GM19023 (cell line): ENCODE results near the gene CLDN11.

Source experiments
- ATAC-seq: cut with Tn5 transposase; IDR thresholded peaks from one replicate; pipeline ENCODE4 v1.9.1; 2021; ENCODE audit warnings: mild to moderate bottlenecking, moderate library complexity; ENCODE audit not compliant: unreplicated experiment

CLDN11 gene

DNA sequence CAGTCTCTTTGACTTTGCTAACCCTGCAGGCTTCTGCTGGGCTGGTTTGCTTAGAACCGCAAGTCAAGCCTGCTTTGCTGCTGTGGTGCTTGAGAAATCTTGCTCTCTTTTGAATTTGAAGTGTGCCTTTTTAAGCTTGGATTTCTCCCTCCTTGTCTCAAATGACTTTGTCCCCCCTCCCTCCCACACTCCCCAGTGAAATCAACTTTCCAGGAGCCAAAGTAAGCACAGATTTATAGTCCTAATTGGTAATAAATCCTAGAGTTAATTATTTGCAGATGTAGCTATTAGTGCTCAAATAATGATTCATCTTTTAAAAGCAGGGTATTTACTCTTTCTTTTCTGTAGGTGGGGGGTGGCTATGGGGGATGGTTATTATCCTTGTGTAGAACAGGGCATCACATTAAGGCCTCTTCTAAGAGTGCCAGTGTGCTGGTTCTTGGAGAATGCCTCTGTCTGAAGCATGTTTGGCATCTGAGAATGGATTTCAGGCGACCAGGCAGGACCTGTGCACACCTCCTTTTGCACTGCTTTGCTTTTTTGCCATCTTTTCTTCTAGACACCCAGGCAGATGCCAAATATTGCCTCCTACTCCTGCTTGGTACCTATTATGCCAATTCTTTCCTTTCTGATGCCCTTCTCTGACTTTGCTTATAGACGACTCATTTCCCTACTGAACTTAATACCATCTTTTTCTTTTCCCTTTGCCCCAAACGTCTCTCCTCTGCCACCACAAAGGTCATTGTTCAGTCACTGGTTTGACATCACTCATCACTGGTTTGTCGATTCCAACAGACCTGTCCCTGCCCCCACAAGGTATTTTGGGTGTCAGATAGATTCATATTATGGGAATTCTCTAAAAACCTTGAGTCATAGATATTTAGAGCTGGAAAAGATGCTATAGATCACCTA is 50.7 kb downstream of the CLDN11 start:
- no peak for ATAC-seq

DNA sequence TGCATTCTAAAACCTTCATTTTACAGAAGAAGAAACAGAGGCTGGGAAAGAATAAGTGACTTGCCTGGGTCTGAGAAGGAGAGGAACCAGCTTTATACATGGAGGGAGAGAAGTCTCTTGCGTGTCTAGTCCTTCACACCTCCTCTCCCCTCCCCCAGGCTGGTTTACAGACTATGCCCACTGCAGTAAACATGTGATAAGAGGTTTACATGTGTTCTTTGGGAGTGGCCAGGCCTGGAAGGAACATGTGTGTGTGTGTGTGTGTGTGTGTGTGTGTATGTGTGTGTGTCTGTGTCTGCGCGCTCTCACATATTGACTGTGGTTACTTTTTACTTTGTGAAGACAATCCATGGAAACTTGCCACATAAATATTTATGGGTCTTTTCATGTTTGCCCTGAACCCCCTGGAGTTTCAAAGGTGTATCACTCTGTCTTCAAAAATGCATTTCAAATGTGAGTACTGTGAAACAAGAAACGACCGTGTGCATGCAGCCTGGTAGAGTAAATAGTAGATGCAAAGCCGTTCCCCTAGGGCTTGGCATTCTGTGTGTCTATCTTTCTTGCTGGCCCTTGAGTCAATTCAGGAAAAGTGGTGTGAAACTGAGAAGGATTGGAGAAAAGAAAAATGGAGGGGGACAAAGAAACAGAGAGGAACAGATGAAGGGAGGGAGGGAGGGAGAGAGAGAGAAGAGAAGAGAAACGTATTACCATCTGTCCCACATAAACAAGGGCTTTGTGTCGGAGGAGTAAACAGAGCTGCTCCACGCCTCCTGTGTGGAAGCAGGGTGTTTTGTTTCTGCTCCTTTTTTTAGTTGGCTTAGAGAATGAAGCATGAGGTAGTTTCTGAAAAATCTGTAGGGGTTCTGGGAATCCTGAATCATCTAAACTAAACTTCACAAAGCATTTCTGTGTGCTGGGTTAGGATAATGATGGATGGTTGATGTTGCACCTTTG is 51.7 kb downstream of the CLDN11 start:
- ATAC-seq = no peak

DNA sequence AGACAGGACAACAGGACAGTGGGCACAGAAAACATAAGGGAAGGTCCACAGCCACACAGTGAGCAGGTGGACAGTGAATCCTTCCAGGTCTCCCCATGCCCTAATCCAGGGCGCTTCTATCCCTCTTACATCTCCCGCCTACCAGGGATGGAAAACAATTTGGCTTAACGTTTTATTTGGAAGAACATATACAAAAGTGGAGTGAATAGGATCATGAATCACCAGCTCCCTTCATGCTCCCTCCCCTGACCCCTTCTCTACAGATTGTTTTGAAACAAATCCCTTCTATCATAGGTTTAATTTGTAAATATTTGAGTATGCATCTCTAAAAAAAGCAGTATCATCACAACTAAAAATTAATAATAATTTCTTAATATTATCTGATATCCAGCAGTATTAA is 52.5 kb downstream of the CLDN11 start:
- no peak for ATAC-seq

DNA sequence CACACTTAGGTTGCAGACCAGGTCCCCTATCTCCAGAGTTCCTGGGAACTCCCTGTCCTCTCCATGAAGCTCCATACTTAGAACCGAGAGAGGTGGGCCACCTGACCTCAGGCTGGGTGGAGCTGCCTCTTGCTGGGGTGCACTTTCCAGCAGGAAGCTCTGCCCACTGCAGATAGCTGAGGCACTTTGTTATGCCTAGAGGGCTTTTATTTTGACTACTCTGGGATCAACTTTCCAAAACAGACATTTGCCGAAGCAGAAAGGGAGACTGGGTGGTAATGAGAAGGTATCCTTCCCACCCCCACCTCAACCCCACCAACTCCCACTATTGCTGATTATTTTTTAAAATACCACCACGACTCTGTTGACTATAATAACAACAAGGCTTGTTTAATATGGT is 54.7 kb downstream of the CLDN11 start:
- no peak for ATAC-seq

DNA sequence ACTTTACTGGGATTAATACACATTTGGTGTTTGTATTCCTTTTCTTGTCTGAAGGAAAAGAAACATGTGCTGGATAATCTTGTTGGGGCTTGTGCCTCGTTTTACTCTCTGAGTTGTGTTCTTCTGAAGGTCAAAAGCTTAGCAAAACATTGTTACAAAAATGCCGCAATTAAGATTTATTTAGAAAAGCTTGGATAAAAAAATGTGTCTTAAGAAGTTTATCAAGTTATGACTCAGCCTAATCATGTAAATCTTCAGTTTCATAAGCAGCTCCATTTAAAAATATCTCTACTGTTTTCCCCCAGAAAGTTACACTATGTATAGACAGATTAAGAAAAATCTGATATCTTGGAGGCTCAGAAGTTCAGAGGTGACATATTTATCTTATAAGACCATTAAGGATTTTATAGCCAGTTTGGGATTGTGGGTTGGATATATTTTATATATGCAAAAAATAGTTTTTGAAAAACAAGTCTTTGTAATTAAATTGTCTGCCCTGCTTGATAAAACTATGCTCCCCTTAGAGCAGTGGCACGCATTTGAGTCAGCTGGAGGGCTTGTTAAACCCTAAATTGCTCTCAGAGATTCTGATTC is 56.5 kb downstream of the CLDN11 start:
- ATAC-seq = no peak

DNA sequence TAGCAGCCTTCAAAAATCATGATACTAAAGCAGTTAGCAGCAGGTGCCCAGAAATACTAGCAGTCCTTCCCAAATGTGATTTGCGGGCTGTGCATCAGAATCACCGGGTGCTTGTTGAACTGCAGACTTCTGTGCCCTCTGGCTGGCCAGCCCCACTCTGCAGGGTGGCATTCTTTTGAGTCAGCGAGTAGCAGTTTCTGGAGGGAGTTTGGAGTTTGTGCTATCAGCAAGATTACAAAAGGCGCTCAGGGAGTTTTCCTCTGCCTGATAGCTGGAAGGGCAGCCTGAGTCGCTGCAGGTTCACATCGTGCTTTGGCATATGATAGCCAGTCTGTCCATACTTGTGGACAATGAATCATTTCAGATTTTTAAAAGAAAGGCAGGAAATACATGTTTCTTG is 57.6 kb downstream of the CLDN11 start:
- ATAC-seq = no peak

DNA sequence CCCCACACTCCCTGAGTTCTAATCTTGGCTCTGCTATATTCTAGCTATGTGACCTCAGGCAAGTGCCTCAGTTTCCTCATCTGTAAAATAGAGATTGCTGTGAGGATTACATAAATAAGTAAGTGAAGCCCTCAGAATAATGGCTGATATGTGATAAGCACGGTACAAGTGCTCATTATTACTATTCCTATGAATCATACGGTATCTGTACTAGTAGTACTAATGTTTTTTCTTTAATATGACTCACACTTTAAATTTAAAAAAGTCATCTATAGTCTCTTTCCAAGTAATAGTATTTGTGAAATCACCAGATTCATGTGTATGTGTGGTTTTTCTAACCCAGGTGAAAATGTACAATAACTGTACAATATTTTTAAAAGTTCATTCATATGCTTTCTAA is 58.7 kb downstream of the CLDN11 start:
- no peak for ATAC-seq

DNA sequence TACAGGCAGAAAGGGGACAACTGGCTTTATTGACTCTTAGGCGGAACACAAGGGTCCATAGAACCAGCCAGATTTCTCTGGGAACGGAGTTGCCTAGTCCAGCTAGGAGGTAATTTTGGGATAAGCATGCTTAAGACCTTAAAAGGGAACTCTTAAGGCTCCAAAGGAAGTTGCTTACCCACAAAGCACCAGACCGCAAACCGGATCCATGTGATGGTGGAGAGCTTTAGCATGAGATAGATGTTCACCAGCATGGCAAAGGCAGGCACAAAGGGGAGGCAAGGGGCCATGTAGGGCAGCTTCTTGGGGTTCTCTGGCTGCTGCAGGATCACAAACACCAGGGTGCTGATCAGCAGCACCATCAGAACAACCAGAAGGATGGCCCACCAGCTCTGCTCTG is 61.4 kb downstream of the CLDN11 start:
- no peak for ATAC-seq

DNA sequence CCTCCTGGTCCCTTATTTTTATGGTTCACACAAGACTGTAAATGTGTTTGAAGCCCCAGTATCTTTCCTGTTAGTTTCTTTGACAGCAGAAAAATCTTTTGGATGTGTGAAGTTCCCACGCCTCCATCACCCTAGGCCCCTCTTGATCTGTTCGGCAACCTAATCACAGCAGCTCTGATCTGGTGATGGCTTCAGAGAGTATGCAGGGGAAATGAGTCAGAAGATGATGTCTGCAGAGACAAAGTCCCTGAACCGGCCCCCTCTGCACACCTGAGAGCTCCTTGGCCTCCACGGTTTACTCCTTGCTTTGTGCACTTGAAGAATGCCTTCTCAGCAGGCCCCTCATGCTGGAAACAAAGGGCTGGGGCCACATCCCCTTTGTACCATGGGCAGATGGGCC is 63.5 kb downstream of the CLDN11 start:
- no peak for ATAC-seq

DNA sequence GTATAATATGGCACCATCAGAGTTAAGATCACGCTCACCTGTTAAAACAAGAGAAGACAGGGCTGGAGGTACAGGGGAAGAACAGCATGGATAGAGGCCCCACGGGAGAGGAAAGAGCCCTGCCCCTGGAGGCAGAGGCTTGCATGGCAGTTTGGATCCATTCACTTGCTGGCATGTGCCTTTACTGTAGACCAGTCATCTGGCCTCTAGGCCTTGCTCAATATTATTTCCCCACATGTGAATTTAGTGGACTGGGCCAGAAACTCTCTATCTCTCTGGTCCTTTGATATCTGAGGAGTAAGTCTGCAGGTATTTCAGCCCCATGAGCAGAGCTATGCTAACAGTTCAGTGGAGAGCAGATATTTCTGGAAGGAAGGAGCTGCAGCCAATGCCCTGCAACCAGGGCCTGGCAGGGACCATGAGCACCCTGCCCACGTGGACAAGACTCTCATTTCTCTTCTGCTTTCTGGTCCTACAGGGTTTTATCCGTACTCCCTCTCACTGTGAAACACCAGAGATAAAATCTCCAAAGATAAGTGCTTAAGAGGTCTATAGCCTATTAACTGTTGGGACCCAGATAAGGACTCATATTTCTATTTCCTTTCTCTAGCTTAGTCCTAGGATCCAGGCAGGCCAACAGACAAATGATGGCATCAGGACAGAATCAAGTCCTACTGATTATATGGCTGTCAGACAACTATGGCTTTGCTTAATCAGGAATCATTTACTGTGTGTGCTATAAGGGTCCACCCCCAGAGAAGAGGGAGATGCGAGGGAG is 65.0 kb downstream of the CLDN11 start:
- ATAC-seq = no peak
